Fibroblast of the aortic adventitia (primary cell): ENCODE measurements around the gene RGS7. TPM values are rescaled to one million over a fixed set of nuclear protein-coding genes. Genes with fewer than 3 reads are reported as not detected.

Source experiments
- DNase-seq: peaks from one replicate; pipeline ENCODE4 v3.0.0-alpha.2; 2010; ENCODE audit warnings: low read depth
- H3K4me3 ChIP-seq: 2 replicates; pipeline ENCODE4 v1.5.1; 2011; ENCODE audit warnings: low read depth, mild to moderate bottlenecking, control low read depth, low read length, moderate library complexity
- total RNA-seq: library from RNA; depleted of rRNA; stranded (reverse); fragments of >200 nt; gene quantifications from 2 replicates; pipeline ENCODE4 v1.2.3, GENCODE V29; 2012; ENCODE audit warnings: low replicate concordance
- TF ChIP-seq, protein P1 (sequence below): IDR thresholded peaks from 2 replicates; pipeline ENCODE4 v1.5.1; 2011; ENCODE audit warnings: mild to moderate bottlenecking, low read length, control low read depth, inconsistent platforms; ENCODE audit not compliant: insufficient read depth

Gene RGS7
- total RNA-seq, 1 donor = 0.63 TPM

DNA sequence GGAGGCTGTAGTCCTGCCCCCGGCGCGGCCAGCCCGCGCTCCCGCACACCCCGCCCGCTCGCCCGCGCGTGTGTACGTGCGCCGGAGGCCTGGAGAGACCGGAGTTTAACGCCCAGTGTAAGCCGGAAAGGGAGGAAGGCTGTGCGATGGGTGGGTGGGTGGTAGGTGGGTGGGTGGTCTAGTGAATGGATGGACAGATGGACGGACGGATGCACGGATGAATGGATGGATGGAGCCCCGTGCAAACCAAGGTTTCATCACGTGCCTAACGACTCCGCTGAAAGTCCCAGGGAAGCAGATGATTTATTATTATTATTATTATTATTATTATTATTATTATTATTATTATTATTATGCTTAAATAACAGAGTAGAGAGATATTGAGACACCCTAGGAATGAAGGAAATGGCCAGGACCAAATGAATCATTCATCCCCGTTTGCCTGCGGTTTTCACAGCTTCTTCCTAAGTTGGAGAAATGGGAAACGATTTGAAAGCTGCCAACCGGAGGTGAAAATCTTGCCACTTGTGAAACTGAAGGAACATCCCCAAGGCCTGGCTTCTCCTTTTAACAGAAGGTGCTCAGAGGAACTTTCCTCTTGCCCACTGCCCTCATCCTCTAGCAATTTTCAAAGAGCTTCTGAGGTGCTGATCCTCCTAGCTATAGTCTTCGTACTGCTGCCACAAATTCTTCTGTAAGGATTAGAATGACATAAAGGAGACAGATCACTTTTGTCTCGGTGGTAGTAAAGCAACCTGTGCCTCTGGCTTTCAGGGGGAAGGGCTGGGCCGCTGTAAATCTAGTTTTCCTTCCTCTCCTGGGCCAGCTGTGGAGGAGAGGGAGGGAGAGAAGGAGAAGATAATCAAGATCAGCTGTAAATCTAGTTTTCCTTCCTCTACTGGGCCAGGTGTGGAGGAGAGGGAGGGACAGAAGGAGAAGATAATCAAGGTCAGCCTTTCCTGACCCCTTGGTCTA, 648 bp upstream of the RGS7 start:
- H3K4me3 ChIP-seq = peak overlapping the region; percentile 66
- TF ChIP-seq, protein P1, sequence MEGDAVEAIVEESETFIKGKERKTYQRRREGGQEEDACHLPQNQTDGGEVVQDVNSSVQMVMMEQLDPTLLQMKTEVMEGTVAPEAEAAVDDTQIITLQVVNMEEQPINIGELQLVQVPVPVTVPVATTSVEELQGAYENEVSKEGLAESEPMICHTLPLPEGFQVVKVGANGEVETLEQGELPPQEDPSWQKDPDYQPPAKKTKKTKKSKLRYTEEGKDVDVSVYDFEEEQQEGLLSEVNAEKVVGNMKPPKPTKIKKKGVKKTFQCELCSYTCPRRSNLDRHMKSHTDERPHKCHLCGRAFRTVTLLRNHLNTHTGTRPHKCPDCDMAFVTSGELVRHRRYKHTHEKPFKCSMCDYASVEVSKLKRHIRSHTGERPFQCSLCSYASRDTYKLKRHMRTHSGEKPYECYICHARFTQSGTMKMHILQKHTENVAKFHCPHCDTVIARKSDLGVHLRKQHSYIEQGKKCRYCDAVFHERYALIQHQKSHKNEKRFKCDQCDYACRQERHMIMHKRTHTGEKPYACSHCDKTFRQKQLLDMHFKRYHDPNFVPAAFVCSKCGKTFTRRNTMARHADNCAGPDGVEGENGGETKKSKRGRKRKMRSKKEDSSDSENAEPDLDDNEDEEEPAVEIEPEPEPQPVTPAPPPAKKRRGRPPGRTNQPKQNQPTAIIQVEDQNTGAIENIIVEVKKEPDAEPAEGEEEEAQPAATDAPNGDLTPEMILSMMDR = no peak
- peak; percentile 12 for DNase-seq

GRCh38 chr1:241356187-241356518, 852 bp downstream of the RGS7 start:
- DNase-seq = no peak
- TF ChIP-seq, protein P1 = no peak
- peak overlapping the region; percentile 60 for H3K4me3 ChIP-seq

DNA sequence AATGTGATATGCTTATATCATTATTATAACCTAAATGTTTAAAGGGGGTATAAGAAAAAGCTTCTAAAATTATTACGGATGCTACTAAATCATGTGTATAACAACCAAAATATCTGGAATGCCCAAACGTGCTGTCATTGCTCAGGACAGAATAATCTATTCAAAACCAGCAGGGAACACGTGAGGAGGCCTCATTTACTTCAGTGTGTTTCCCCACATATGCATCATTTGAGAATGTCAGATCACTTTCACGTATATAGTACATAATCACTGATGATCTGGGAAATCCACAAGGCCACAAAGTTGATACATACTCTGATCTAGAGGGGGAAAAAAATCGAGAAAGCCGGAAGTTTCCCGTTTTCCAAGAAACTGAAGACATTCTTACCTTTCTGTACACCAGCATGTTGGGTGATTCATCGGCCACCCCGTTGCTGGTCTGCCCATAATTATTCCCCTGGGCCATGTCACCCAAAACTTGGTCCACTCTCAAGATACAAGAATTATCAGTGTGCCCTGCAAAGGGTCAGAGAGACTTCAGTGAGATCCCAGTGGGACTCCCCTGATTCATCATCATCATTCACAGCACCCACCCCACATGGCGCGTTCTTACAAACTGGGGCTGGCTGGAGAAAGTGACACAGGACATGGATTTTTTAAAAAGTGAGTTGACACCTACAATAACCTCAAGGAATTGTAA, 1.5 kb downstream of the RGS7 start:
- no peak for DNase-seq
- TF ChIP-seq, protein P1 = no peak
- no peak overlapping the region for H3K4me3 ChIP-seq

- TF ChIP-seq, protein P1 = no peak
- DNase-seq = no peak
- H3K4me3 ChIP-seq = no peak overlapping the region
Measured at GRCh38 chr1:241352401-241352800, 4.6 kb downstream of the RGS7 start.

GRCh38 chr1:241351841-241352240, 5.2 kb downstream of the RGS7 start:
- TF ChIP-seq, protein P1 = no peak

GRCh38 chr1:241343956-241344355, 13.0 kb downstream of the RGS7 start:
- TF ChIP-seq, protein P1 = no peak
- no peak overlapping the region for H3K4me3 ChIP-seq
- no peak for DNase-seq

More at GRCh38 chr1:241351841-241352240, 5.2 kb downstream of the RGS7 start:
- no peak overlapping the region for H3K4me3 ChIP-seq
- no peak for DNase-seq
